ENCODE results near the gene BCL6.

GRCh38 chr3:187747506-187747905, 2.2 kb upstream of the BCL6 start:
- no peak for TF ChIP-seq POLR2A (conservative IDR thresholded peaks at IDR 0.05)
- no peak for TF ChIP-seq LCOR (CRISPR knock-in tag; IDR thresholded peaks at IDR 0.05)
- TF ChIP-seq POU5F1 (IDR thresholded peaks at IDR 0.05; ENCODE audit: borderline replicate concordance, low read depth, low read length, partially characterized antibody), result no peak
- no peak for TF ChIP-seq U2AF2 (optimal IDR thresholded peaks at IDR 0.05; ENCODE audit: low read depth, low read length)
- no peak for TF ChIP-seq ELK1 (CRISPR knock-in tag; IDR thresholded peaks at IDR 0.05)
- no peak for TF ChIP-seq EP300 (IDR thresholded peaks at IDR 0.05; ENCODE audit: low read length)
- TF ChIP-seq RBM34 (IDR thresholded peaks at IDR 0.05; ENCODE audit: borderline replicate concordance, insufficient read depth, low read length), result no peak
- TF ChIP-seq FOXP4 (CRISPR knock-in tag; IDR thresholded peaks at IDR 0.05; ENCODE audit: borderline replicate concordance), result no peak
- TF ChIP-seq SREBF1 (IDR thresholded peaks at IDR 0.05; ENCODE audit: borderline replicate concordance, low read depth, low read length), result no peak
- no peak for TF ChIP-seq STAT6 (CRISPR knock-in tag; IDR thresholded peaks at IDR 0.05)
- no peak for TF ChIP-seq FOXA1 (IDR thresholded peaks at IDR 0.05; ENCODE audit: borderline replicate concordance)
